Ishikawa (cell line): ENCODE results near the gene MAPK8IP2.

Source experiments
- CREB1 ChIP-seq: IDR thresholded peaks from 2 replicates; pipeline ENCODE4 v1.6.1; 2012; ENCODE audit warnings: low read depth
- EGR1 ChIP-seq: IDR thresholded peaks from 2 replicates; pipeline ENCODE4 v1.6.1; 2012
- EP300 ChIP-seq: IDR thresholded peaks from 2 replicates; pipeline ENCODE4 v1.6.1; 2012; ENCODE audit warnings: borderline replicate concordance
- REST ChIP-seq: IDR thresholded peaks from 2 replicates; pipeline ENCODE4 v1.6.1; 2012; ENCODE audit warnings: low read depth, mild to moderate bottlenecking
- TCF12 ChIP-seq: IDR thresholded peaks from 2 replicates; pipeline ENCODE4 v1.6.1; 2012; ENCODE audit warnings: low read depth
- TEAD4 ChIP-seq: IDR thresholded peaks from 2 replicates; pipeline ENCODE4 v1.6.1; 2012
- ZBTB7A ChIP-seq: IDR thresholded peaks from 2 replicates; pipeline ENCODE4 v1.6.1; 2012; ENCODE audit warnings: low read depth
- TF ChIP-seq, protein P1 (sequence below): IDR thresholded peaks from 2 replicates; pipeline ENCODE4 v1.6.1; 2012

DNA sequence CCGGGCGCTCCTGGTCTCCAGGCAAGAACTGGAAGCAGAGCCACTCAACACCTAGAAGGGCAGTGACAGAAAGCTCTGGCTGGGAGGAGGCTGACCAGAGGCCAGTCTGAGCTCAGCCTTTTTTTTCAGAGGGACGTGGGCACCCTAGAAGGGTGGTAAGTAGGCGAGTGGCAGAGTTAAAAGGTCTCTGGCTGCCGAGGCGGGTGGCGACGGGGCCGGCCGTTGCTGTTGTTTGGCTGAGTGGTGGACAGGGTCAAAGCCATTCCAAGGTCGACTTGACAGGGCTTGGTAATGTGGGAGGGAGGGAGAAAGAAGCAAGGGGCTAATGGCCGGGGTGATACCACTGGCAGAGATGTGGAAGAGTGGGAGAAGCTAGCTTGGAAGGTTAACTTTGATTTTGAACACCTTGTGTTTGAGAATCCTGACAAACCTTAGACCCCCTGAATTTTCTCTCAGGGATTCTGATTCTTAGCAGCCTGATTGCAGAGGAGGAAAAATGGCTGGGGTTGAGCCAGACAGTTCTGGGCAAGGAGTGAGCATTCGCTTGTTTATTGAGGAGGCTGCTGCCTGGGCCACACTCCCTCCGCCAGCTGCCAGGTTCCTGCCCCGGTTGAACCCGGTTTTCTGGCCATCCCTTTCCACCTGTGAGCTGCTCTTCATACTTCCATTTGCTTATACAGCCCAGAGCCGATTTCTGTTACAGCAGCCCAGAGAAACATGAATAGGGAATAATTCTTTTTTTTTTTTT, 37.0 kb upstream of the MAPK8IP2 start:
- TF ChIP-seq, protein P1, sequence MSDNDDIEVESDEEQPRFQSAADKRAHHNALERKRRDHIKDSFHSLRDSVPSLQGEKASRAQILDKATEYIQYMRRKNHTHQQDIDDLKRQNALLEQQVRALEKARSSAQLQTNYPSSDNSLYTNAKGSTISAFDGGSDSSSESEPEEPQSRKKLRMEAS, result no peak
- TF ChIP-seq EP300 (no peak), TCF12 (no peak), TEAD4 (no peak), REST (no peak), CREB1 (no peak), ZBTB7A (no peak; the same call in 1 of the 2 replicates), EGR1 (no peak)
